GM19372 (cell line): Measurements from ENCODE around the gene LRP2BP.
A peak's percentile ranks its signal among the peaks of the same experiment; 100 is the strongest.
"Not testable (repeated sequence)": the region's sequence is repeated elsewhere in the genome, so short reads cannot be mapped to it uniquely, and the experiment has no call there.

Experiments
- ATAC-seq: cut with Tn5 transposase; IDR thresholded peaks from one replicate; pipeline ENCODE4 v1.9.1; 2021; ENCODE audit warnings: mild to moderate bottlenecking, low read depth, moderate library complexity; ENCODE audit not compliant: unreplicated experiment

The LRP2BP gene

DNA sequence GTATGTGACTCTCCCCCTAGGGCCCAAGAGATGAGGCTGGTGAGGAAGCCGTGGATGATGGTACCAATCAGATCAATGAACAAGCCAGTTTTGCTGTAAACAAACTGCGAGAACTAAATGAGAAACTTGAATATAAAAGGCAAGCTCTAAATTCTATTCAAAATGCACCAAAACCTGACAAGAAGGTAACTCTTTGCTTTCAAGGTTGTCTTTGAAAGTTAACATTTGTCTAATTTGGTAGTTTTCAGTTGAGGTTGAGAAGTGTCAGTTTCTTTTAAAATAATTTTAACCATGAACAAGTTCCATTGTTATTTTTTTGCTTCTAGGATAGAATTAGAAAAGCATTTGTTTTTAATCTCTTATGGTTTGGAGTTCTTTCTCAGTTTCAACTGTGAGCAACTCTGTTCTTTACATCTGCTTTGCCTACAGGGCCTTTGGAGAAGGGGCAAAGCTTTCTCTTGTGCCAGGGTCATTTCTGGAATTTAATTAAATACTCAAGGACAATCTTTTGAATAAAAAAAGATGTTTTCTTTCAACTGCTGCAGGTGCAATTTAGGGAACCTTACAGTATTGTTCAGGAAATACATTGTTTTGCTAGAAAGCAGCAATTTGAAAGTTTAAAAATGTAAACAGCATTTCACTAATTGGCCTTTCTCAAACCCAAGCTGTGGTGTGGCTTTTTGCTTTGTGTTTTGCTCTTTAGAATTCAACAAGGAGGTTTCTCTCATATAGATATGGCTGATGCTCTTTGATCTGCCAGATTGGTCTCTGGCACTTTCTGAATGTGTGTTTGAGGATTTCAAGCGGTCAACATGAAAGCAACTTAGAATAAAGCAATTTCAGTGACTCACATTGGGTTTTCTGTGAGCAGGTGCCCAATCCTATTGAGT lies 62.9 kb downstream of the LRP2BP start:
- peak; percentile 56 for ATAC-seq

DNA sequence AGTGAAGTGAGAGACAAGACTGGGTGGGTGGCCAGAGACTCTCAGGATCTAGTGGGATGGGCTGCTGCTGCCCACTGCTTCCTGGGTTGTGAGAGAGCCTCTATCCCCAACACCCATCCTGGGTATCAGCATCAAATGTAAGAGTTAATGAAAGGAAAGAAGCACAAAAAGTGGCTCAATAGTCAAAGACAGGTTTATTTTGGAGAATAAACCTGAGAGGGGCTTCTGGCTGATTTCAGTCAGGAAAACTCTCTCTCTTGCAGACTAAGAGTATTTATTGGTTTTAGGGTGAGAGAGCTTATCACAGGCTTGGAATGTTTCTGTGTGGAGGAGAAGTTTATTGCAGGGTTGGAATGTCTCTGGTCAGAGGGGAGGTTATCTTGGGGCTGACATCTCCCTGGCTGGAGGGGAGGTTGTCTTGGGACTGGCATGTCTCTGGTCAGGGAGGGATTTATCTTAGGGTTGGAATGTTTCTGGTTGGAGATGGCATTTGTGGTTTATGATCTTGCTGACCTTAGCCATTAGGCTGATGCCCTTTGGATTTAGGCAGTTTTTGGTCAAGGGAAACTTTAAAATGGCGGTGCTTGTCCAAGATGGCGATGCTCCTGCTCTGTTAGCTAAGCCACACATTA lies 65.7 kb downstream of the LRP2BP start:
- ATAC-seq = not testable (repeated sequence)

DNA sequence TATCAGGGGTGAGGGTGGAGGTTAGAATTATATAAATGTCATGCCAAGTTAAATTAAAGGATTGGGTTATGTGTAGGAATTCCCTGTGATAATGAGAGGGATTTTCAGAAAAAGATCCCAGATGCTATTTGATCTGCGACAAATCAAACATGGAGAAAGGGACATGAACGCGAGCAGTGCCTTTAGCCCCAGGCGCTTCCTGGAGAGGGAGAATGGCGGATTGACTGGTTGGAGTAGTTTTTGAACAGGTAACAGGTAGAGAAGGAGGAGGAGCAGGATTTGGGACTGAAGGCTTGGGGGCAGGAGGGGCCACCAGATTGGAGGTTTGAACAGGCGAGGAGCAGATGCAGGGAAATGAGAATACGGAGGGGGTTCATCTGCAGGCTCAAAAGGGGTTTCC lies 67.1 kb downstream of the LRP2BP start:
- no peak for ATAC-seq

DNA sequence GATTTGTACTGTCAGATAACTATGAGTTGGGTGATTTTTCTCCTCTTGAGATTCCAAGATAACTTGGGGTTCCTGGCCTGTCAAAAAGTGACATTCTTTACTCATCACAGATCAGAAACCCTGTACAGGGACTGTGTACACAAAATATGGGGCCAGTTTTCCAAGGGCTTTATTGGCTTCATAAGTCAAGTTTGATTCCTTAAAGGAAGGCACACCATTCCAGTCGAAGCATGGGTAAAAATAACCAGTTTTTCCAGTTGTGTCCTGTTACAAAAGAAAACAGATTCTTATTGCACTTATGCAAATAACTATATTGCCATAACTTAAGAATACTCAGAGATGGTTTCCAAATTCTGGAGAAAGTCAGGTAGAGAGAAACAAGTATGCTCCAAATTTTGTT lies 70.0 kb downstream of the LRP2BP start:
- ATAC-seq = not testable (repeated sequence)

DNA sequence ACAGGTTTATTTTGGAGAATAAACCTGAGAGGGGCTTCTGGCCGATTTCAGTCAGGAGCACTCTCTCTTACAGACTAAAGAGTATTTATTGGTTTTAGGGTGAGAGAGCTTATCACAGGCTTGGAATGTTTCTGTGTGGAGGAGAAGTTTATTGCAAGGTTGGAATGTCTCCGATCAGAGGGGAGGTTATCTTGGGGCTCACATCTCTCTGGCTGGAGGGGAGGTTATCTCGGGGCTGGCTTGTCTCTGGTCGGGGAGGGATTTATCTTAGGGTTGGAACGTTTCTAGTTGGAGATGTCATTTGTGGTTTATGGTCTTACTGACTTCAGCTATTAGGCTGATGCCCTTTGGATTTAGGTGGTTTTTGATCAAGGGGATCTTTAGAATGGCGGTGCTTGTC lies 71.4 kb downstream of the LRP2BP start:
- ATAC-seq = not testable (repeated sequence)

DNA sequence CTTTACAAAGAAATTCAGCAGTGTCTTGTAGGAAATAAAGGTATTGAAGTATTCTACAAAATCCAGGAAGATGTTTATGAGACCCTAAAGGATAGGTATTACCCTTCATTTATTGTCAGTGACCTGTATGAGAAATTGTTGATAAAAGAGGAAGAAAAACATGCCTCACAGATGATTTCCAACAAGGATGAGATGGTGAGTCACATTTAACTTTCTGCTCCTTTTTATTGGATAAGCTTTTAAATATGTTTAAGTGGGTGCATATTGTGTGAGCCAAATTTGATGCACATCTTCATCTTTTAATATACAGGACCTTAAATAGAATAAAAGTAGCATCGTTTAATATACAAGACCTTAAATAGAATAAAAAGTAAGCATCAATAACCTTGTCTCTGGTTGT lies 72.1 kb downstream of the LRP2BP start:
- no peak for ATAC-seq

DNA sequence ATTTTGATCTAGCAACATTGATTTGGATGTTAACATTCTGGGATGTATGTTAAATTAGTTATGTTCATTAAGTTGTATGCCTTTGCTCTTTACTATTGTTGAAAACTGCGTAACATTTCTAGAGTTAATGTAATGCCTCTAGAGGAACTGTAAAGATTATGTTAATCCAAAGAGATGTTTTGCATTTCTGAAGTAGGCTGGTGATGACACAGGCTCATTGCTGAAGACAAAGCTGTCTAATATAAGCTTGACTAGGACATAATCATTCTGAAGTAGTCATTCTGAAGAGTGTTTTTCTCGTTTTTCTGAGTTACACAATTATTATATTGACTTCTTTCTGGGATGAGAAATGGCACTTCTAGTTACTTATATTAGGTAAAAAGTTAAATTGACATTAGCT lies 72.9 kb downstream of the LRP2BP start:
- ATAC-seq = no peak

DNA sequence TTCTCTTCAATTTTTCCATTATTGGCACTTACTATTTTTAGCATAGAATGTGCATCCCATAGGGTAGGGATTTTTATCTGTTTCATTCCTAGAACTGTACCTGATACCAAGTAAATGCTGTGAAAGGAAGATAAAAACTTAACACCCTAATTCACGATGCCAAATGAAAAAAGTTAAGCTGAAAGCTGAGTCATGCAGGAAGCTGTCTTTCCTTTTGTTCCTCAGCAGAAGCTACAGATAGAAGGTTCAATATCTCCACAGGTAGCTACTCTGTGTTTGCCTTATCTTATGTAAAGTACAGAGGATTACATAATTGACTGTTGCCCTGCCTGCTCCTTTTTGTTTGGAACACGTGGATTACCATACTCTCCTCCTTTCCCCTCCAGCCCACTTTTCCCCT lies 77.0 kb downstream of the LRP2BP start:
- ATAC-seq = no peak

DNA sequence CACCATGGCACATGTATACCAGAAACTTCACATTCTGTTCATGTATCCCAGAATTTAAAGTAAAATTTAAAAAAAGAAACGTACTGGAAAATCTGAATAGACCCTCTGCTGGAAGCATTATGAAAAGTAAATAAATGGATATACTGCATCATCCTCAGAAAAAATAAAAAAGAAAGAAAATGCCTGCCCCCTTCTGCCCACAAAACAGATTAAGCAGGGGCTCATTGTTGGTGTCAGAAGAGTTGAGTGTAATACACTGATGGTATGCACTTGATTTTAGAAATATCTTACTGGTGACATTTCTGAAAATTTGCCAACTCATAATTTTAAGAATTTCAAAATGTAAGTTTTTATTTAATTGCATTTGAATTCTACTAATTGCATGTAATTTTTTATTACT lies 77.8 kb downstream of the LRP2BP start:
- ATAC-seq = no peak

DNA sequence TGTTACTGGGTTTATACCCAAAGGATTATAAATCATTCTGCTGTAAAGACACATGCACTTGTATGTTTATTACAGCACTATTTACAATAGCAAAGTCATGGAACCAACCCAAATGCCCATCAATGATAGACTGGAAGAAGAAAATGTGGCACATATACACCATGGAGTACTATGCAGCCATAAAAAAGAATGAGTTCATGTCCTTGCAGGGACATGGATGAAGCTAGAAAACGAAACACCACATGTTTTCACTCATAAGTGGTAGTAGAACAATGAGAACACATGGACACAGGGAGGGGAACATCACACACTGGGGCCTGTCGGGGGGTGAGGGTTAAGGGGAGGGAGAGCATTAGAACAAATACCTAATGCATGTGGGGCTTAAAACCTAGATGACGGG lies 78.3 kb downstream of the LRP2BP start:
- not testable (repeated sequence) for ATAC-seq
